K562 (cell line): ENCODE measurements around the gene LAMTOR4. TPM values are rescaled to one million over a fixed set of nuclear protein-coding genes. Genes with fewer than 3 reads are reported as not detected.
A peak's percentile ranks its signal among the peaks of the same experiment; 100 is the strongest.

Experiments
- ATF3 ChIP-seq, 2 experiments: fragments of 450-650 bp in 1 of 2; sonication (generic) in 1 of 2; formaldehyde crosslinking in 1 of 2; IDR thresholded peaks in 1 of 2; conservative IDR thresholded peaks in 1 of 2; 2 replicates each; pipeline versions ENCODE4 v1.6.1 to v1.8.1; 2016 to 2023; ENCODE audit warnings: mild to moderate bottlenecking in 2 of 2, moderate library complexity in 2 of 2, inconsistent platforms in 1 of 2, missing genetic modification reagents in 1 of 2
- FOXP4 ChIP-seq: sonication (generic); formaldehyde crosslinking; IDR thresholded peaks from 2 replicates; pipeline ENCODE4 v1.8.0; 2022; ENCODE audit warnings: mild to moderate bottlenecking, missing genetic modification reagents, borderline replicate concordance
- HDAC8 ChIP-seq: fragments of 450-650 bp; IDR thresholded peaks from 2 replicates; pipeline ENCODE4 v1.6.1; 2016; ENCODE audit warnings: mild to moderate bottlenecking, missing genetic modification characterization, moderate library complexity, missing compliant biosample characterization
- HIVEP1 ChIP-seq: fragments of 250-450 bp; sonication (Bioruptor Pico); IDR thresholded peaks from 2 replicates; pipeline ENCODE4 v1.4.0; 2020; ENCODE audit warnings: mild to moderate bottlenecking
- HMBOX1 ChIP-seq: sonication (generic); IDR thresholded peaks from 2 replicates; pipeline ENCODE4 v1.6.1; 2016
- HMG20A ChIP-seq: fragments of 450-650 bp; formaldehyde crosslinking; conservative IDR thresholded peaks from 2 replicates; pipeline ENCODE4 v1.4.0; 2020; ENCODE audit warnings: mild to moderate bottlenecking, mixed read lengths
- HNRNPLL ChIP-seq: fragments of 200-400 bp; formaldehyde crosslinking; IDR thresholded peaks from 2 replicates; pipeline ENCODE4 v1.6.1; 2017; ENCODE audit warnings: low read length, low read depth, mild to moderate bottlenecking; ENCODE audit not compliant: poor library complexity, severe bottlenecking
- JUNB ChIP-seq: fragments of 450-650 bp; formaldehyde crosslinking; conservative IDR thresholded peaks from 2 replicates; pipeline ENCODE4 v1.4.0; 2020; ENCODE audit warnings: mild to moderate bottlenecking
- KAT8 ChIP-seq: fragments of 450-650 bp; IDR thresholded peaks from 2 replicates; pipeline ENCODE4 v1.6.1; 2016; ENCODE audit warnings: low read depth, mild to moderate bottlenecking
- RBBP5 ChIP-seq: fragments of 200-600 bp; sonication (generic); IDR thresholded peaks from 2 replicates; pipeline ENCODE4 v1.6.1; 2012; ENCODE audit warnings: borderline replicate concordance, mild to moderate bottlenecking, low read length, control low read depth, inconsistent platforms; ENCODE audit not compliant: insufficient read depth, poor library complexity, severe bottlenecking
- SRSF1 ChIP-seq: fragments of 200-400 bp; formaldehyde crosslinking; IDR thresholded peaks from 2 replicates; pipeline ENCODE4 v1.6.1; 2017; ENCODE audit warnings: mild to moderate bottlenecking, low read depth, low read length, moderate library complexity
- SRSF3 ChIP-seq: fragments of 200-400 bp; formaldehyde crosslinking; IDR thresholded peaks from 2 replicates; pipeline ENCODE4 v1.6.1; 2016; ENCODE audit warnings: mild to moderate bottlenecking, low read length, moderate library complexity; ENCODE audit not compliant: insufficient read depth
- TFE3 ChIP-seq: fragments of 450-650 bp; formaldehyde crosslinking; IDR thresholded peaks from 2 replicates; pipeline ENCODE4 v1.4.0; 2020; ENCODE audit warnings: mild to moderate bottlenecking, mixed read lengths
- ZFP91 ChIP-seq: sonication (generic); formaldehyde crosslinking; IDR thresholded peaks from 2 replicates; pipeline ENCODE4 v1.8.0; 2022; ENCODE audit warnings: mild to moderate bottlenecking, missing genetic modification reagents
- ZNF282 ChIP-seq: sonication (generic); formaldehyde crosslinking; IDR thresholded peaks from 2 replicates; pipeline ENCODE4 v1.8.1; 2023; ENCODE audit warnings: missing genetic modification reagents
- ZNF586 ChIP-seq: fragments of 450-650 bp; formaldehyde crosslinking; conservative IDR thresholded peaks from 2 replicates; pipeline ENCODE4 v1.4.0; 2020; ENCODE audit warnings: mild to moderate bottlenecking, moderate library complexity
- polyA plus RNA-seq, 8 experiments: library from polyadenylated mRNA; depleted of rRNA in 4 of 8; stranded (reverse) in 5 of 8; unstranded in 3 of 8; fragments of >200 nt; fragmentation: Nextera tagmentation in 2 of 8; fragmentation: Illumina TruSeq in 1 of 8; extraction: Ambion mirVana in 2 of 8; extraction: Trizol in 1 of 8; gene quantifications; 2 replicates each; pipeline versions ENCODE4 v1.2.1 to v1.2.3, GENCODE V29; 2011 to 2014; ENCODE audit warnings: inconsistent platforms in 1 of 8, missing spikeins in 1 of 8
- total RNA-seq, 7 experiments: library from RNA; depleted of rRNA in 6 of 7; stranded (reverse); fragments of >200 nt in 6 of 7; fragmentation: Illumina TruSeq in 2 of 7; extraction: Trizol in 2 of 7; gene quantifications; 2 replicates each; pipeline versions ENCODE4 v1.2.1 to v1.2.3, GENCODE V29; 2011 to 2021; ENCODE audit warnings: low replicate concordance in 1 of 7

Gene LAMTOR4
- total and polyA plus RNA-seq, 9 of the 15 experiments (the other 6 are each of a cell fraction or from before 2014, with no cell fraction given), result 79.6 to 314 (median 195) TPM

GRCh38 chr7:100177045-100178001 lies 28.6 kb downstream of the LAMTOR4 start, which contains the start of the genes GPC2 and STAG3 (continued):
- TF ChIP-seq TFE3 (no peak), FOXP4 (CRISPR knock-in tag) (peak; percentile 76; the same call in 1 of the 2 replicates), HMBOX1 (no peak), HMG20A (CRISPR knock-in tag) (no peak), JUNB (CRISPR knock-in tag) (no peak), ZNF586 (CRISPR knock-in tag) (no peak), HNRNPLL (no peak), ATF3 (IDR thresholded peaks at IDR 0.05) (peak; percentile 35; the same call in 1 of the 2 replicates), ATF3 (CRISPR knock-in tag; conservative IDR thresholded peaks at IDR 0.05) (no peak), ZNF282 (CRISPR knock-in tag) (peak; percentile 36; the same call in 1 of the 2 replicates), HIVEP1 (no peak), RBBP5 (no peak), KAT8 (no peak), HDAC8 (tag) (0 out of 2 replicates have a peak, but pooled peaks have one; percentile 45), SRSF1 (no peak), SRSF3 (no peak), ZFP91 (CRISPR knock-in tag) (0 out of 2 replicates have a peak, but pooled peaks have one; percentile 47)
